ENCODE data around the gene BDH1. TPM values are rescaled to one million over a fixed set of nuclear protein-coding genes. Genes with fewer than 3 reads are reported as not detected.

The BDH1 gene
- total RNA-seq, 1 donor from 2014 or later: 4.7 TPM

- Mint-ChIP-seq H3K27ac (ENCODE audit: unreplicated experiment) (no peak overlapping the region), H3K27me3 (ENCODE audit: unreplicated experiment) (peaks cover 18% of the 10 kb centered on the region), H3K36me3 (ENCODE audit: low read depth, unreplicated experiment) (peaks cover 14% of the 10 kb centered on the region), H3K9me3 (ENCODE audit: unreplicated experiment) (no peaks in the 10 kb centered on the region), H3K4me1 (ENCODE audit: unreplicated experiment) (peaks cover 16% of the 10 kb centered on the region), H3K4me3 (ENCODE audit: unreplicated experiment) (peak overlapping the region; percentile 42)
- DNase-seq (ENCODE audit: low spot score): no peak
- no peak for TF ChIP-seq CTCF (IDR thresholded peaks at IDR 0.05; ENCODE audit: unreplicated experiment)
Observed at GRCh38 chr3:197522183-197522715, 33.5 kb downstream of the BDH1 start.

GRCh38 chr3:197521277-197522182 lies 34.2 kb downstream of the BDH1 start:
- Mint-ChIP-seq H3K9me3 (ENCODE audit: unreplicated experiment) (no peaks in the 10 kb centered on the region), H3K4me1 (ENCODE audit: unreplicated experiment) (peaks cover 18% of the 10 kb centered on the region), H3K36me3 (ENCODE audit: low read depth, unreplicated experiment) (peaks cover 15% of the 10 kb centered on the region), H3K27ac (ENCODE audit: unreplicated experiment) (no peak overlapping the region), H3K4me3 (ENCODE audit: unreplicated experiment) (peak overlapping the region; percentile 19), H3K27me3 (ENCODE audit: unreplicated experiment) (peaks cover 19% of the 10 kb centered on the region)
- no peak for TF ChIP-seq CTCF (IDR thresholded peaks at IDR 0.05; ENCODE audit: unreplicated experiment)
- DNase-seq (ENCODE audit: low spot score): no peak

- H3K4me1 Mint-ChIP-seq (ENCODE audit: unreplicated experiment): peaks cover 21% of the 10 kb centered on the region
- no peak overlapping the region for H3K27ac Mint-ChIP-seq (ENCODE audit: unreplicated experiment)
- peaks cover 23% of the 10 kb centered on the region for H3K36me3 Mint-ChIP-seq (ENCODE audit: low read depth, unreplicated experiment)
- TF ChIP-seq CTCF (IDR thresholded peaks at IDR 0.05; ENCODE audit: unreplicated experiment): no peak
- DNase-seq (ENCODE audit: low spot score): no peak
- H3K27me3 Mint-ChIP-seq (ENCODE audit: unreplicated experiment): peaks cover 16% of the 10 kb centered on the region
- no peaks in the 10 kb centered on the region for H3K9me3 Mint-ChIP-seq (ENCODE audit: unreplicated experiment)
- no peak overlapping the region for H3K4me3 Mint-ChIP-seq (ENCODE audit: unreplicated experiment)
Observed at GRCh38 chr3:197520311-197521276, 35.2 kb downstream of the BDH1 start.

GRCh38 chr3:197519801-197520211 lies 36.0 kb downstream of the BDH1 start:
- Mint-ChIP-seq H3K9me3 (ENCODE audit: unreplicated experiment) (no peaks in the 10 kb centered on the region), H3K36me3 (ENCODE audit: low read depth, unreplicated experiment) (peaks cover 27% of the 10 kb centered on the region), H3K27me3 (ENCODE audit: unreplicated experiment) (peaks cover 16% of the 10 kb centered on the region), H3K4me1 (ENCODE audit: unreplicated experiment) (peaks cover 21% of the 10 kb centered on the region), H3K4me3 (ENCODE audit: unreplicated experiment) (no peak overlapping the region), H3K27ac (ENCODE audit: unreplicated experiment) (no peak overlapping the region)
- TF ChIP-seq CTCF (IDR thresholded peaks at IDR 0.05; ENCODE audit: unreplicated experiment): no peak
- no peak for DNase-seq (ENCODE audit: low spot score)
